ENCODE data around the gene TGM3.

GRCh38 chr20:2330090-2330695 is 34.4 kb downstream of the TGM3 start:
- TF ChIP-seq CTCF (conservative IDR thresholded peaks at IDR 0.05) (no peak), ZFX (IDR thresholded peaks at IDR 0.05) (no peak)

Measured in C4-2B (cell line).